Mucosa of gallbladder (tissue), 1 donor: Measurements from ENCODE around the gene PRTN3. TPM values are rescaled to one million over a fixed set of nuclear protein-coding genes. Genes with fewer than 3 reads are reported as not detected.

ENCODE experiments used
- total RNA-seq: library from RNA; stranded (reverse); gene quantifications from one replicate; pipeline ENCODE4 v1.2.1, GENCODE V29; 2021
- donor health status: DM: no; HTN: no; CAD: no.

PRTN3 gene
- total RNA-seq, 1 donor from 2014 or later, result not detected

Other genes starting within 250 kb of the PRTN3 start
- gene POLRMT, start 207.5 kb upstream of the PRTN3 start, total RNA-seq, result 56.0 TPM
- 0.17 TPM for gene FGF22, start 201.1 kb upstream of the PRTN3 start, total RNA-seq
- gene RNF126, start 177.8 kb upstream of the PRTN3 start, total RNA-seq, result 34.8 TPM
- 39.1 TPM for gene FSTL3, start 164.6 kb upstream of the PRTN3 start, total RNA-seq
- gene PRSS57, start 145.5 kb upstream of the PRTN3 start, total RNA-seq, result not detected
- gene PALM, start 132.1 kb upstream of the PRTN3 start, total RNA-seq, result 26.1 TPM
- gene MISP, start 89.9 kb upstream of the PRTN3 start, total RNA-seq, result 79.4 TPM
- gene PTBP1, start 43.5 kb upstream of the PRTN3 start, total RNA-seq, result 270 TPM
- 0.20 TPM for gene PLPPR3, start 19.0 kb upstream of the PRTN3 start, total RNA-seq
- gene AZU1, start 13.2 kb upstream of the PRTN3 start, total RNA-seq, result not detected
- not detected for gene ELANE, start 11.3 kb downstream of the PRTN3 start, total RNA-seq
- gene CFD, start 18.7 kb downstream of the PRTN3 start, total RNA-seq, result 133 TPM
- 66.9 TPM for gene MED16, start 52.2 kb downstream of the PRTN3 start, total RNA-seq
- gene RNU6-9, start 52.5 kb downstream of the PRTN3 start, total RNA-seq, result not detected
- gene R3HDM4, start 72.2 kb downstream of the PRTN3 start, total RNA-seq, result 47.5 TPM
- 0.17 TPM for gene KISS1R, start 76.3 kb downstream of the PRTN3 start, total RNA-seq
- gene ARID3A, start 85.0 kb downstream of the PRTN3 start, total RNA-seq, result 7.0 TPM
- gene WDR18, start 143.3 kb downstream of the PRTN3 start, total RNA-seq, result 52.5 TPM
- gene GRIN3B, start 159.4 kb downstream of the PRTN3 start, total RNA-seq, result 0.06 TPM
- 182 TPM for gene TMEM259, start 180.1 kb downstream of the PRTN3 start, total RNA-seq
- not detected for gene RNU6-2, start 180.5 kb downstream of the PRTN3 start, total RNA-seq
- gene CNN2, start 185.6 kb downstream of the PRTN3 start, total RNA-seq, result 104 TPM
- gene ABCA7, start 199.1 kb downstream of the PRTN3 start, total RNA-seq, result 49.0 TPM
- 42.4 TPM for gene ARHGAP45, start 226.2 kb downstream of the PRTN3 start, total RNA-seq